Uterus (tissue), 4 donors: ENCODE measurements around the gene CD22. TPM values are rescaled to one million over a fixed set of nuclear protein-coding genes. Genes with fewer than 3 reads are reported as not detected.
"Not testable (repeated sequence)": the region's sequence is repeated elsewhere in the genome, so short reads cannot be mapped to it uniquely, and the experiment has no call there.

ENCODE experiments used
- DNase-seq, 2 donors: peaks; one replicate each; pipeline ENCODE4 v3.0.0-alpha.2; 2019 to 2020
- H3K27ac ChIP-seq, 2 donors: fragments of 200-600 bp; sonication (generic); 1 replicate in 1 of 2; 2 replicates in 1 of 2; pipeline ENCODE4 v1.5.1; 2016 to 2018
- H3K27me3 ChIP-seq, 2 donors: fragments of 200-600 bp; sonication (generic); one replicate each; pipeline ENCODE4 v1.5.1; 2018 to 2019; ENCODE audit warnings: control low read depth in 1 of 2
- H3K36me3 ChIP-seq, 2 donors: fragments of 200-600 bp; sonication (generic); one replicate each; pipeline ENCODE4 v1.5.1; 2019; ENCODE audit warnings: control low read depth in 1 of 2
- H3K4me1 ChIP-seq, 2 donors: fragments of 200-600 bp; sonication (generic); one replicate each; pipeline ENCODE4 v1.5.1; 2018 to 2019; ENCODE audit warnings: control low read depth in 1 of 2
- H3K4me3 ChIP-seq, 2 donors: fragments of 200-600 bp; sonication (generic); 1 replicate in 1 of 2; 2 replicates in 1 of 2; pipeline ENCODE4 v1.5.1; 2018 to 2019; ENCODE audit warnings: mild to moderate bottlenecking in 1 of 2
- H3K9me3 ChIP-seq, 2 donors: fragments of 200-600 bp; sonication (generic); one replicate each; pipeline ENCODE4 v1.5.1; 2019; ENCODE audit warnings: control low read depth in 1 of 2
- POLR2A ChIP-seq, 2 donors: fragments of 450-650 bp; IDR thresholded peaks; one replicate each; pipeline ENCODE4 v1.6.1; 2016; ENCODE audit warnings: antibody characterized with exemption in 2 of 2, mild to moderate bottlenecking in 1 of 2, moderate library complexity in 1 of 2
- intact Hi-C: fragments of 100-400 bp; cut with DNase I; formaldehyde crosslinking; loops from one replicate; pipeline ENCODE4 v1.15.1; 2023; ENCODE audit warnings: low total_unique reads
- total RNA-seq, 4 donors: library from RNA; depleted of rRNA in 3 of 4; stranded (reverse); fragments of >200 nt in 3 of 4; gene quantifications; one replicate each; pipeline versions ENCODE4 v1.1.0 to v1.2.4, GENCODE V29; 2014 to 2023
- TF ChIP-seq, protein P1 (sequence below), 4 experiments: fragments of 200-600 bp in 2 of 4; fragments of 450-650 bp in 2 of 4; sonication (generic) in 2 of 4; IDR thresholded peaks; one replicate each; pipeline ENCODE4 v1.5.1; 2016 to 2019; ENCODE audit warnings: antibody characterized with exemption in 4 of 4, mild to moderate bottlenecking in 2 of 4, moderate library complexity in 1 of 4
- donor health status: DM: yes; HTN: yes; CAD: no.

CD22 gene
- total RNA-seq, 4 donors from 2014 or later = under 0.01 to 9.4 (median 1.3) TPM

GRCh38 chr19:35377656-35378055 is 48.7 kb downstream of the CD22 start:
- intact Hi-C loops = no loop called here
- Histone ChIP-seq H3K4me3 (no peak overlapping the region), H3K27ac (no peak overlapping the region), H3K9me3 (no peaks in the 10 kb centered on the region), H3K36me3 (no peaks in the 10 kb centered on the region), H3K27me3 (no peaks in the 10 kb centered on the region), H3K4me1 (no peaks in the 10 kb centered on the region)
- DNase-seq = no peak
- TF ChIP-seq POLR2A (IDR thresholded peaks at IDR 0.05) = no peak
- TF ChIP-seq, protein P1, sequence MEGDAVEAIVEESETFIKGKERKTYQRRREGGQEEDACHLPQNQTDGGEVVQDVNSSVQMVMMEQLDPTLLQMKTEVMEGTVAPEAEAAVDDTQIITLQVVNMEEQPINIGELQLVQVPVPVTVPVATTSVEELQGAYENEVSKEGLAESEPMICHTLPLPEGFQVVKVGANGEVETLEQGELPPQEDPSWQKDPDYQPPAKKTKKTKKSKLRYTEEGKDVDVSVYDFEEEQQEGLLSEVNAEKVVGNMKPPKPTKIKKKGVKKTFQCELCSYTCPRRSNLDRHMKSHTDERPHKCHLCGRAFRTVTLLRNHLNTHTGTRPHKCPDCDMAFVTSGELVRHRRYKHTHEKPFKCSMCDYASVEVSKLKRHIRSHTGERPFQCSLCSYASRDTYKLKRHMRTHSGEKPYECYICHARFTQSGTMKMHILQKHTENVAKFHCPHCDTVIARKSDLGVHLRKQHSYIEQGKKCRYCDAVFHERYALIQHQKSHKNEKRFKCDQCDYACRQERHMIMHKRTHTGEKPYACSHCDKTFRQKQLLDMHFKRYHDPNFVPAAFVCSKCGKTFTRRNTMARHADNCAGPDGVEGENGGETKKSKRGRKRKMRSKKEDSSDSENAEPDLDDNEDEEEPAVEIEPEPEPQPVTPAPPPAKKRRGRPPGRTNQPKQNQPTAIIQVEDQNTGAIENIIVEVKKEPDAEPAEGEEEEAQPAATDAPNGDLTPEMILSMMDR (IDR thresholded peaks at IDR 0.05) = no peak

GRCh38 chr19:35378356-35378755 is 49.4 kb downstream of the CD22 start:
- TF ChIP-seq, protein P1 (IDR thresholded peaks at IDR 0.05) = no peak
- TF ChIP-seq POLR2A (IDR thresholded peaks at IDR 0.05) = no peak
- Histone ChIP-seq H3K27ac (no peak overlapping the region), H3K27me3 (no peaks in the 10 kb centered on the region), H3K4me3 (no peak overlapping the region), H3K9me3 (no peaks in the 10 kb centered on the region), H3K36me3 (no peaks in the 10 kb centered on the region), H3K4me1 (no peaks in the 10 kb centered on the region)
- intact Hi-C loops = no loop called here
- no peak for DNase-seq

DNA sequence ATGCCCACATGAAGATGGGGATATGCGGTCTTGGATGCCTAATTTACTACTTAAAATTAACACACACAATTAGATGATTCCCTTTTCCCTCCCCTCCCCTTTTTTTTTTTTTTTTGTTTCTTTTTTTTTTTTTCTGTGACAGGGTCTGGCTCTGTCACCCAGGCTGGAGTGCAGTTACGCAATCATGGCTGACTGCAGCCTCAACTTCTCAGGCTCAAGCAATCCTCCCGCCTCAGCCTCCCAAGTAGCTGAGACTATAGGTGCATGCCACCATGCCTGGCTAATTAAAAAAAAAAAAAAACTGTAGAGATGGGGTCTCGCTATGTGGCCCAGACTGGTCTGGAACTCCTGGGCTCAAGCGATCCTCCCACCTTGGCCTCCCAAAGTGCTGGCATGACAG is 50.6 kb downstream of the CD22 start:
- H3K36me3 ChIP-seq, intact Hi-C loops, H3K27ac ChIP-seq, H3K27me3 ChIP-seq, H3K4me3 ChIP-seq, H3K4me1 ChIP-seq, DNase-seq, H3K9me3 ChIP-seq: not testable (repeated sequence)

DNA sequence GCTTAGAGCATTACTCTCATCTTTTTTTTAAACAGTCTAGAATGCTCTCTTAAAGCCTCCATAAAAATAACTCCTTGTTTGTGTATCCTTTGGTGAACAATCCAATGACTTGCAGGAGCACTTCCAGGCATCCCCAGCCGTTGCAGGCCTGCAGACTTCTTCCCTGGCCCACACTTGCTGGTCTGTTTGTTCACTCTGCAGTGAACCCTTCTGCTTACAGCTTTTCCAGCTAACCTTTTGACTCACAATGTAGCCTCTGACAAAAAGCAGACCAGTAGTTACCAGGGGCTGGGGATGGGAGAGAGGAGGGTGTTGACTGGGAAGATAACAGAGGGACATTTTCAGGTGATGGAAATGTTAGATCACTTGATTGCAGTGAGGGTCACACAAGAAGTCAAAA is 51.0 kb downstream of the CD22 start:
- H3K27me3 ChIP-seq = no peaks in the 10 kb centered on the region
- TF ChIP-seq, protein P1 (IDR thresholded peaks at IDR 0.05) = no peak
- TF ChIP-seq POLR2A (IDR thresholded peaks at IDR 0.05) = no peak
- intact Hi-C loops = no loop called here
- no peaks in the 10 kb centered on the region for H3K4me1 ChIP-seq
- H3K36me3 ChIP-seq = no peaks in the 10 kb centered on the region
- H3K9me3 ChIP-seq = no peaks in the 10 kb centered on the region
- DNase-seq = no peak
- no peak overlapping the region for H3K4me3 ChIP-seq
- no peak overlapping the region for H3K27ac ChIP-seq

DNA sequence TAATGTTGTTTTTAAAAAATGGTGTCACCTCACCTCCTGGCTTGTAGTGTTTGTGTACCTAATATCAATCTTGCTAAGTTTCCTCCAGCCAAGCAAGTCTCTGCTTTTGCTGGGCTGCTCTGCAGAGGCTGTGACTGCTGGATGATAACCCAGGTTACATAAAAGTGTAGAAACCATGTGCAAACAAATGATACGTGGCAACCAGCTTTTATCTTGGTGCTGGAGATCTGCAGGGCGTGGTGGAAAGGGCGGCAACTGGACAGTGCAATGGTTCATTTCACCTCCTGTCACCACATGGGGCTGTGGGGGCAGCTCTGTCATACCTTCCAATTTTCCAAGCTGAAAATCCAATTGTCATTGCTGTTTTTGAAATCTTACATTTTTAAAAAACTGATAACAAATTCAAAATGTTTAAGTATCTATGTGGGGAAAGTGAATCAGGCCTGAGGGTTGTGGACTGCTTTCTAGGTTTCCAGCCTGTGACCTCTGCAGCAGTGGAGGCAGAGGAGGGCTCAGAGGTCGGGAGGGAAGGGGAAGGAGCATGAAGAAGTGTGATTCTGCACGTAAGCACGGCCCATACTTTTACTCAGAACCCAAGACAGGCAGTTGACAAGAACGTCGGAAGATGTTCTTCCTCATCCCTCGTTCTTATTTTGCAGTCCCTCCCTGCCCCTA is 51.6 kb downstream of the CD22 start:
- H3K27me3 ChIP-seq = no peaks in the 10 kb centered on the region
- H3K36me3 ChIP-seq = no peaks in the 10 kb centered on the region
- H3K27ac ChIP-seq = no peak overlapping the region
- no peak for TF ChIP-seq POLR2A (IDR thresholded peaks at IDR 0.05)
- TF ChIP-seq, protein P1 (IDR thresholded peaks at IDR 0.05) = no peak
- no peaks in the 10 kb centered on the region for H3K4me1 ChIP-seq
- H3K9me3 ChIP-seq = no peaks in the 10 kb centered on the region
- H3K4me3 ChIP-seq = no peak overlapping the region
- DNase-seq = no peak
- intact Hi-C loops = no loop called here

DNA sequence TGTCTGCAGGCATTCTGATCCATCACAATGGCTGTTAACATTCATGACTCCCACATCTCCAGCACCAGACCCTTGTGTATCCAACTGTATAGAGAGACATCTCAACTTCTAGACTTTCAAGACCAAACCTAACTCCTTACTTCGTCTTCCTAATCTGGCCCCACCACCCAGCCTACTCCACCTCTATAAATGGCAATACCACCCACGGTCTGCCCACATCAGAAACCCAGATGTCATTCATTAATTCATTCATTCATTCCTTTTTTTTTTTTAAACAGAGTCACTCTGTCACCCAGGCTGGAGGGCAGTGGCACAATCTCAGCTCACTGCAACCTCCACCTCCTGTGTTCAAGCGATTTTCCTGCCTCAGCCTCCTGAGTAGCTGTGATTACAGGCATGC is 52.3 kb downstream of the CD22 start:
- no peaks in the 10 kb centered on the region for H3K4me1 ChIP-seq
- no peak for TF ChIP-seq POLR2A (IDR thresholded peaks at IDR 0.05)
- TF ChIP-seq, protein P1 (IDR thresholded peaks at IDR 0.05) = no peak
- no peak overlapping the region for H3K27ac ChIP-seq
- no peak for DNase-seq
- no peaks in the 10 kb centered on the region for H3K27me3 ChIP-seq
- H3K4me3 ChIP-seq = no peak overlapping the region
- intact Hi-C loops = no loop called here
- H3K9me3 ChIP-seq = no peaks in the 10 kb centered on the region
- no peaks in the 10 kb centered on the region for H3K36me3 ChIP-seq
